Measurements from ENCODE around the gene RNF227. TPM values are rescaled to one million over a fixed set of nuclear protein-coding genes. Genes with fewer than 3 reads are reported as not detected.
"Not testable (repeated sequence)": the region's sequence is repeated elsewhere in the genome, so short reads cannot be mapped to it uniquely, and the experiment has no call there.

RNF227 gene
- total and polyA plus RNA-seq, 2 of the 13 experiments (the other 11 are each of a cell fraction or from before 2014, with no cell fraction given), result 0.20 to 0.79 TPM

DNA sequence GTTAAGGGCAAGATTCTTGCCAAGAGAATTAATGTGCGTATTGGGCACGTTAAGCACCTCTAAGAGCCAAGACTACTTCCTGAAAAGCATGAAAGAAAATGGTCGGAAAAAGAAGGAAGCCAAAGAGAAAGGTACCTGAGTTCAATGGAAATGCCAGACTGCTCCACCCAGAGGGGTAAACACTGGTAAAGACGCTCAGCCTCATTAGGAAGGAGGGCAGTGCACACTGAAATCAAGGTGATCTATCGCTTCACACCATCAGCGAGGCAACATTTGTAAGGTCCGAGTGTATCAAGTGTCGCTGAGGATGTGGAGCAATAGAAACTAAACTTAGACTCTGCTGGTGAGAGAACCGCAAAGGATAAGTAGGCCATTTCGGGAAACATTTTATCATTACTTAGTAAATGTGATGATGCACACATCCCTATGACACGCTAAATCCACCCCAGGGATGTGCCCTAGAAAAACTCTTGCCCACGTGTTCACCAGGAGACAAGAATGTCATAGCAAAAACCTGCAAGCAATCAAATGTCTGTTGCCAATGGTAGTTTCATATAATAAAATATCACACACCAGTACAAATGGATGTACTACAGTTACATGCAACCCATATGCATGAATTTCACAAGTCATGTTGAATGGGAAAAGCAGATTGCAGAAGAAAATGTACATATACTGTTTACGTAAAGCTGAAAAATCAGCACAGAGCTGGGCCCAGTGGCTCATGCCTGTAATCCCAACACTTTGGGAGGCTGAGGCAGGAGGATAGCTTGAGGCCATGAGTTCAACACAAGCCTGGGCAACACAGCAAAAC lies 39.5 kb upstream of the RNF227 start:
- Histone ChIP-seq H3K27ac (ENCODE audit: extremely low read length, insufficient read depth, low read length) (no peak overlapping the region), H3K4me2 (ENCODE audit: low read depth, low read length) (no peak overlapping the region), H3K36me3 (replicated peaks in 1 of 2; ENCODE audit: control insufficient read depth in 1 of 2, insufficient read depth in 2 of 2, low read length in 2 of 2) (no peaks in the 10 kb centered on the region), H2AFZ (ENCODE audit: low read length) (no peak overlapping the region), H3K9me3 (ENCODE audit: low read length) (no peaks in the 10 kb centered on the region), H3K4me1 (ENCODE audit: insufficient read depth, low read length) (no peaks in the 10 kb centered on the region), H3K79me2 (ENCODE audit: insufficient read depth, low read length) (no peaks in the 10 kb centered on the region), H3K9ac (ENCODE audit: insufficient read depth, low read depth, low read length) (no peak overlapping the region), H3K4me3 (replicated peaks in 1 of 3; ENCODE audit: insufficient read depth in 1 of 3, low read depth in 2 of 3, low read length in 3 of 3) (no peak overlapping the region), H3K27me3 (ENCODE audit: control insufficient read depth in 1 of 2, insufficient read depth in 2 of 2, low read length in 2 of 2) (0 out of 5 replicates have a peak, but pooled peaks cover 0 to 4% of the 10 kb centered on the region in 2 experiments), H4K20me1 (ENCODE audit: insufficient read depth, low read length) (no peaks in the 10 kb centered on the region)
- POLR2A ChIA-PET, result no interaction called here
- 60% methylated on average over 13 of the region's 13 CpGs for WGBS (ENCODE audit: low lambda C conversion rate)
- BruUV-seq (replicated peaks), result no TSS peak
- no peak for ATAC-seq
- intact Hi-C loops (cut with micrococcal nuclease; ENCODE audit: unreplicated experiment), result no loop called here
- TF ChIP-seq ZNF563 (CRISPR knock-in tag; IDR thresholded peaks at IDR 0.05), result no peak
- TF ChIP-seq FIP1L1 (IDR thresholded peaks at IDR 0.05; ENCODE audit: borderline replicate concordance, insufficient read depth, low read depth, low read length), result no peak
- no peak for TF ChIP-seq NONO (IDR thresholded peaks at IDR 0.05)
- no peak for TF ChIP-seq NONO (CRISPR knock-in tag; conservative IDR thresholded peaks at IDR 0.05)
- TF ChIP-seq ZNF703 (CRISPR knock-in tag; IDR thresholded peaks at IDR 0.05; ENCODE audit: borderline replicate concordance), result no peak
- TF ChIP-seq NFIC (IDR thresholded peaks at IDR 0.05; ENCODE audit: low read length), result no peak
- TF ChIP-seq ZNF382 (CRISPR knock-in tag; IDR thresholded peaks at IDR 0.05; ENCODE audit: borderline replicate concordance), result no peak
- TF ChIP-seq SRSF9 (IDR thresholded peaks at IDR 0.05; ENCODE audit: borderline replicate concordance, insufficient read depth, low read depth, low read length, poor library complexity, severe bottlenecking), result no peak
- no peak for TF ChIP-seq MEIS2 (CRISPR knock-in tag; IDR thresholded peaks at IDR 0.05)
- TF ChIP-seq MYNN (CRISPR knock-in tag; IDR thresholded peaks at IDR 0.05; ENCODE audit: low read depth), result no peak
- TF ChIP-seq JARID2 (CRISPR knock-in tag; IDR thresholded peaks at IDR 0.05; ENCODE audit: insufficient replicate concordance), result no peak
- TF ChIP-seq ZFX (CRISPR knock-in tag; IDR thresholded peaks at IDR 0.05; ENCODE audit: low read depth), result no peak
- no peak for TF ChIP-seq ZBED4 (CRISPR knock-in tag; IDR thresholded peaks at IDR 0.05; ENCODE audit: borderline replicate concordance)
- in situ Hi-C loops (cut with HindIII; ENCODE audit: extremely low pct_ligation_motif_present, low pct_unique_long_range_greater_than_20kb), result no loop called here
- CTCF ChIA-PET (ENCODE audit: low intra/inter-chr PET ratio, low total read pairs), result no interaction called here
- no peak for FAIRE-seq
- DNase-seq (ENCODE audit: low spot score), result no peak

DNA sequence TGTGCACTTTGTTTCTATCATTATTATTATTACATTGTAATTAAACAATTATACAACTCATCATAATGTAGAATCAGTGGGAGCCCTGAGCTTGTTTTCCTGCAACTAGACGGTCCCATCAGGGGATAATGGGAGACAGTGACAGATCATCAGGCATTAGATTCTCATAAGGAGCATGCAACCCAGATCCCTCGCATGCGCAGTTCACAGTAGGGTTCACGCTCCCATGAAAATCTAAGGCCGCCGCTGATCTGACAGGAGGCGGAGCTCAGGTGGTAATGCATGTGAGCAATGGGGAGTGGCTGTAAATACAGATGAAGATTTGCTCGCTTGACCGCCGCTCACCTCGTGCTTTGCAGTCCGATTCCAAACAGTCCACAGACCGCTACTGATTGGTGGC lies 37.2 kb upstream of the RNF227 start:
- H3K4me3 ChIP-seq (replicated peaks in 1 of 3; ENCODE audit: insufficient read depth in 1 of 3, low read depth in 2 of 3, low read length in 3 of 3); H3K4me2 ChIP-seq (ENCODE audit: low read depth, low read length); H3K27ac ChIP-seq (ENCODE audit: extremely low read length, insufficient read depth, low read length); H2AFZ ChIP-seq (ENCODE audit: low read length); POLR2A ChIA-PET; CTCF ChIA-PET (ENCODE audit: low intra/inter-chr PET ratio, low total read pairs); H4K20me1 ChIP-seq (ENCODE audit: insufficient read depth, low read length); H3K4me1 ChIP-seq (ENCODE audit: insufficient read depth, low read length); H3K9ac ChIP-seq (ENCODE audit: insufficient read depth, low read depth, low read length); H3K27me3 ChIP-seq (ENCODE audit: control insufficient read depth in 1 of 2, insufficient read depth in 2 of 2, low read length in 2 of 2); H3K79me2 ChIP-seq (ENCODE audit: insufficient read depth, low read length); BruUV-seq (replicated peaks); ATAC-seq; FAIRE-seq; in situ Hi-C loops (cut with HindIII; ENCODE audit: extremely low pct_ligation_motif_present, low pct_unique_long_range_greater_than_20kb); DNase-seq (ENCODE audit: low spot score); H3K9me3 ChIP-seq (ENCODE audit: low read length); intact Hi-C loops (cut with micrococcal nuclease; ENCODE audit: unreplicated experiment): not testable (repeated sequence)
- 90% methylated on average over 13 of the region's 13 CpGs for WGBS (ENCODE audit: low lambda C conversion rate)
- H3K36me3 ChIP-seq (replicated peaks in 1 of 2; ENCODE audit: control insufficient read depth in 1 of 2, insufficient read depth in 2 of 2, low read length in 2 of 2), result peaks cover 0 to 13% of the 10 kb centered on the region in 2 experiments; a peak in 2 of 5 replicates
